ENCODE measurements around the gene MAP2K3. TPM values are rescaled to one million over a fixed set of nuclear protein-coding genes. Genes with fewer than 3 reads are reported as not detected.

Gene MAP2K3
- total RNA-seq, 2 experiments from 2014 or later = 53.6 to 56.8 TPM

DNA sequence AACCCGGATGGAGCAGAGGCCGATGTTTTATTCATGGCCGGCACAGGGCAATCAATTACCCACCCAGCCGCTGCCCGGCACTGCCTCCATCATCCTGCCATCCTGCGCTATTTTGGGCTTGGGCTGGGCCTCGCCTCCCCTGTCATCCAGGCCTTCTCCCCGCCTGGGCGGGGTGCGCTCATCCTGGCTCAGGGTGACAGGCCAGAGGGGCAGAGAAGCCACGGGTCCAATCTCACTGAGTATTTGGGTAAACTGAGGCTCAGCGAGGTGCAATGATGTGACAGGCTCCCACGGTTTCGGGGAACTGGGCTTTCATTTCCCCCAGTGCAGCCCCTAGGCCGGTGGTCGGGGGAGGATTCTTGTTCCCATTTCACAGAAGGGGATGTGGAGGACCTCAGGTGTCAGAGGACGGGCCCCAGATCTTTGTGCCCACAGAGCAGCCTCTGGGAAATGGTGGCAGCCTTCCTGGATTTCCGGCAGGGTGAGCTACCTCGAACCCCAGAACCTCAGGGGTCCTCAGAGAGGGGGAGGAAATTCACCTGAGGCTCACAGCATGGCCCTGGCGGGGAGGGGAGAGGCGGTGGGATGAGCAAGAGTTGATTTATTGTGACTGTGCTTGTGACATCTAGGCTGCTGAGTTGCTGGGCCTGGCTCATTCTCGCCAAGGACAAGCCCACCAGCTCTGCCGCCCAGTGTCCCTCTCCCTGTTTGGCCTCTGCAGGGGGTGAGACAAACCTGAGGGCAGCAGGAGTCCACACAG is 67.9 kb downstream of the MAP2K3 start:
- Mint-ChIP-seq H3K27ac (no peak overlapping the region), H3K27me3 (no peaks in the 10 kb centered on the region), H3K4me1 (peaks cover 1% of the 10 kb centered on the region), H3K4me3 (no peak overlapping the region), H3K9me3 (no peaks in the 10 kb centered on the region), H3K36me3 (no peaks in the 10 kb centered on the region)
- DNase-seq (peak; percentile 16), ATAC-seq (ENCODE audit: low read depth) (no peak)
- POLR2A ChIA-PET = no interaction called here

DNA sequence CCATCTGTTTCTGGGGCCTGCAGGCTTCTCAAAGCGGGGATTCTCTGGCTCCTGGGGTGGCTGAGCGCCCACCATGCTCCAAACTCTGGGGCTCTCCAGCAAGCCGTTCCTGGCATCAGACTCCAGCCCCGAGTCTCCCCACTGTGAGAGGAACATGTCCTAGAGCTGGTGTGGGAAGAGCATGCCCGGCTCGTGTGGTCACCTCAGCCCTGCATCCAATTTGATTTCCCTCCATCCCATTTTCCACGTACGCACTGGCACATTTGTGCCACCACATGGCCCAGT is 68.4 kb downstream of the MAP2K3 start:
- Mint-ChIP-seq H3K9me3 (no peaks in the 10 kb centered on the region), H3K4me1 (peaks cover 1% of the 10 kb centered on the region), H3K27me3 (no peaks in the 10 kb centered on the region), H3K27ac (no peak overlapping the region), H3K4me3 (no peak overlapping the region), H3K36me3 (no peaks in the 10 kb centered on the region)
- no peak for ATAC-seq (ENCODE audit: low read depth)
- peak; percentile 7 for DNase-seq
- POLR2A ChIA-PET = no interaction called here

DNA sequence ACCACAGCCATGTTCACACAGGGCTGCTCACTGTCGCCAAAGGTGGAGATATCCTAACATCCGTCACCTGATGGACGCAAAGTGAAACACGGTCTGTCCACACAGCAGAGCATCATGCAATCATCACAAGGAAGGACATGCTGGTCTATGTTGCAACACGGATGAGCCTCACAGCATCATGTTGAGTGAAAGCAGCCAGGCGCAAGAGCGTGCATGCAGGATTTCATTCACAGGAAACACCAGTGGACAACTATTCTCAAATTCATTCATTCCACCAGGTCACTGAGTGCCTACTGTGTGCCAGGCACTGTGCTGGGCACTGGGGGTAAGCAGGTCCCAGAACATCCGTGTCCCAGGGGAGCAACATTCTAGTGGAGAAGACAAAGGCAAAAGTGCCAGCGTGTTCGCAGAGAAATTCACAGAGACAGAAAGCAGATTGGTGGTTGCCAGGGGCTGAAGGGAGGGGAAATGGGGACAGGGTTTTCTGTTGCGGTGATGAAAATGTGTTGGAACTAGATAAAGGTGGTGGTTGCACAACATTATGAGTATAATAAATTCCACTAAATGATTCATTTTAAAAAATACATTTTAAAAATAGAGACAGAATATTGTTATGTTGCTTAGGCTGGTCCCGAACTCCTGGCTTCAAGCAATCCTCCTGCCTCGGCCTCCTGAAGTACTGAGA is 69.0 kb downstream of the MAP2K3 start:
- Mint-ChIP-seq H3K27me3 (no peaks in the 10 kb centered on the region), H3K4me3 (no peak overlapping the region), H3K36me3 (no peaks in the 10 kb centered on the region), H3K27ac (no peak overlapping the region), H3K4me1 (no peaks in the 10 kb centered on the region), H3K9me3 (no peaks in the 10 kb centered on the region)
- DNase-seq = peak; percentile 4
- POLR2A ChIA-PET = no interaction called here
- ATAC-seq (ENCODE audit: low read depth) = no peak

DNA sequence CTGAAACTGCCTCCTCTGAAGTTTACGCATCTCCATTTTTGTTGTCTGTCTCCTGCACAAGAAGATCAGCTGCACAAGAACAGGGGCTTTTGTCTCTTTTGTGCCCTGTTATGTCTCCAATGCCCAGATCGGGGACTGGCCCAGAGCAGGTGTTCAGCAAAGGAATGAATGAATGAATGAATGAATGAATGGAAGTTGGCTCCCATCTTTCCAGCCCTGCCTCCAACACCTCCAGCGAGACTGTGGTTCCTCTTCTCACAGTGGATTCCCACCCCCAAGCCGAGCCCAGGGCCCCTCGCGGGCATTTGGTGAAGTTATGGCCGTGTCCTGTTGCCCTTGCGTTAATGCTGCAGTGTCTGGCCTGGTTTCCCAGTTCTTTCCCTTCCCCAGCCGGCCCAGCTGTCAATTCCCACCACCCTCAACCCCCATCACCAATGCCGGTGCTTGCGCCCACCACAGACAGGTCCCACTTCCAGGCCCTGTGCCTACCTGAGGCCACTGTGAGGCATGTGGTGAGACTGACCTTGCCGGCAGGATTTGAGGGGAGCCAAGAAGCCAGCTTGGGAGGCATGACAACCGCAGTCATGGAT is 70.4 kb downstream of the MAP2K3 start:
- Mint-ChIP-seq H3K27ac (no peak overlapping the region), H3K9me3 (no peaks in the 10 kb centered on the region), H3K4me3 (no peak overlapping the region), H3K4me1 (no peaks in the 10 kb centered on the region), H3K36me3 (no peaks in the 10 kb centered on the region), H3K27me3 (no peaks in the 10 kb centered on the region)
- no peak for DNase-seq
- ATAC-seq (ENCODE audit: low read depth) = no peak
- POLR2A ChIA-PET = no interaction called here

DNA sequence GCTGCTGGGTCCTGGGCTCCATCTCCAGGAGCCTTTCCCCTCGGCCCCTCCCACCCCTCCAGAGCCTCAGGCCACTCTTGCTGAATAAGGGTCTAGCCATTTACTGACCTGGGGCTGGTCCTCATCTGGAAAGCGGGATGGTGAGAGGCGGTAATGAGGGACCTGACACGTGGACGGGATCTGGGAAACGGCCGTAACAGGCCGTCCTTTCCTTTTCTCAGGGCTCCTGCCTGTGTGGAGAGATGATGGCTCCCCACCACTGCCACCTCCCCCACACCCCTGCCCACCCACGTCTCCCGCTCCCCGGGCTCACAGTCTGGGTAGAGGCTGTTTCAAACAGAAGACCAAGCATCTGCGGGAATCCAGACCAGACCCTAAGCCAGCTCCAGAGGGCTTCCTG is 71.1 kb downstream of the MAP2K3 start:
- ATAC-seq (ENCODE audit: low read depth) (no peak), DNase-seq (no peak)
- no peaks in the 10 kb centered on the region for H3K36me3 Mint-ChIP-seq
- no peak overlapping the region for H3K4me3 Mint-ChIP-seq
- no peaks in the 10 kb centered on the region for H3K27me3 Mint-ChIP-seq
- POLR2A ChIA-PET = no interaction called here
- no peaks in the 10 kb centered on the region for H3K9me3 Mint-ChIP-seq
- no peaks in the 10 kb centered on the region for H3K4me1 Mint-ChIP-seq
- H3K27ac Mint-ChIP-seq = no peak overlapping the region

DNA sequence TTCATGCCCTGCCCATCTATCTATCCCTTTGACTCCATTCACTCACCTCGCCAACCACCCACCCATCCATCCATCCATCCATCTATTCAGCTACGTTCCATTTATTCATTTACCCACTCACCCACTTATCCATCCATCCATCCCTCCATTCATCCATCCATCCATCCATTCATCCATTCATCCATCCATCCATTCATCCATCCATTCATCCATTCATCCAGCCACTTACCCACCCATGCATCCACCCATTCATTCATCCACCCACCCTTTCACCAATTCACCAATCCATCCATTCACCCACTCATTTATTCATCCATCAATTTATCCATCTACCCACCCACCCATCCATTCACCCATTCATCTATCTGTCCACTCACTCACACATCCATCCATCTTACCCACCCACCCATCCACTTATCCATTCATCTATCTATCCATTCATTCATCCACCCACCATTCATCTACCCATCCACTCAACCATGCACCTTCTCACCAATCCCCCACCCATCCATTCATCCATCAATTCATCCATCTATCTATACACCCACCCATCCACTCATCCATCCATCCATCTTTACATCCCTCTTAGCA is 72.1 kb downstream of the MAP2K3 start:
- H3K4me3 Mint-ChIP-seq = no peak overlapping the region
- H3K27me3 Mint-ChIP-seq = no peaks in the 10 kb centered on the region
- no peaks in the 10 kb centered on the region for H3K9me3 Mint-ChIP-seq
- no peak for DNase-seq
- no peak overlapping the region for H3K27ac Mint-ChIP-seq
- H3K4me1 Mint-ChIP-seq = no peaks in the 10 kb centered on the region
- no peaks in the 10 kb centered on the region for H3K36me3 Mint-ChIP-seq
- no peak for ATAC-seq (ENCODE audit: low read depth)
- POLR2A ChIA-PET = no interaction called here

DNA sequence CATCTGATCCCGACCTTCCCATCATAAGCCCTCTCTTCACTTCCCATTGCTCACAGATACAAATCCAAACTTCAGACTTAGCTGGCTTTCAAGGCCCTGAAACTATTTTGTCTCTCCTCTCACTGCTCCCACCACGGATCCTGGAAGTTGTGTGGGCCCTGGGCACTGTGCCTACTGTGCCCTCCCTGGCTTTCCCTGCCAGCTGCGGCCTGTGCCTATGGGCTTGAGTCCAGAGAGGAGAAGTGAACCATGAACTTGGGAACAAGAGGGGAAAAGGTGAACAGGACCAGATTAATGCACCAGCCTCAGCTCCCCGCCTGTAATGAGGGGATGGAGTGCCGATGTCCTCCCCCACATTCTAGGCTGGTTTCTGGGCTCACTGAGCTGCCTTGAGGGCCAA is 72.8 kb downstream of the MAP2K3 start:
- no peak overlapping the region for H3K27ac Mint-ChIP-seq
- H3K9me3 Mint-ChIP-seq = no peaks in the 10 kb centered on the region
- H3K36me3 Mint-ChIP-seq = no peaks in the 10 kb centered on the region
- no peaks in the 10 kb centered on the region for H3K27me3 Mint-ChIP-seq
- no peak for ATAC-seq (ENCODE audit: low read depth)
- no peak for DNase-seq
- H3K4me1 Mint-ChIP-seq = no peaks in the 10 kb centered on the region
- H3K4me3 Mint-ChIP-seq = no peak overlapping the region
- POLR2A ChIA-PET = no interaction called here

DNA sequence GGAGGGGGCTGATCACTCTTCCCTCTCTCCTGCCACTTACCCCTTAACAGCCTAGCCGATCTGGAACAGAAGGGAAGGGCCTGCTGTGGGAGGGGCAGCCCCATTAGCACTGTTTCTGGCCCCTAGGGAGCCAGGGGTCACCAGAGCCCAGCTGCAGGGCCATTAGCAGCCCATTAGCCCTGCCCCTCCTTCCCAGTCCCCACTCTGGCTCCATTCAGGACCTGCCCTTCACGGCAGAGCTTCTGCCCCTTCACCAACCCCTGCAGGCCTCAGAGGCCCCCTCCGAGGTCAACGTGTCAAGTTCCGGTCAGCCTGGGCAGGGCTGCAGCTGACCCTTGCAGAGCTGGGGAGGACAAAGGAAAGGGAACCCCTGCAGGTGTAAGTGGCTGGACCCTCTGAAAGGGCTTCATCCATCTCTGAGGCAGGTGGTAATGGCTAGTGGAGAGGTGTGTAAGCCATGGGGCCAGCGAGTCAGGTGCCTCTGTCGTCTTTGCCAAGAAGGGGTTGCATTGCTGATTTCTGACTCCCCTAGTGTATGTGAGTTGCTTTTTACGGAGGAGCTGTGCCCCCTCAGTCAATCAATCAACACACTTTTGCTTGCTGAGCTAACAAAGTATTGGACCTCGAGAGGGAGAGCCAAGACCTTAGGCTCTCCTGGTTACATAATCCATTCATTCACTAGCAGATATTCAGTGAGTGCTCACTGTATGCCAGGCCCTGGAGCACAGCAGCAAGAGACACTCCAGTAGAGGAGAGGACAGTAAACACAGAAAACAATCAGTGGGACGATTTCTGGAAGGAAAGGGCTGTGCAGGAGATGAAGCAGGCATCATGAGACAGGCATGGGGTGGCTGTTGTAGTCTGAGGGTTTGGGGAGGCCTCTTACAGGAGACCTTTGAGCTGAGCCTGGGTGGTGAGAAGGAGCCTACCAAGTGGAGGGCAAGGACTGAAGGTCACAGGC is 73.5 kb downstream of the MAP2K3 start:
- Mint-ChIP-seq H3K27ac (no peak overlapping the region), H3K4me3 (no peak overlapping the region), H3K36me3 (no peaks in the 10 kb centered on the region), H3K27me3 (no peaks in the 10 kb centered on the region), H3K4me1 (no peaks in the 10 kb centered on the region), H3K9me3 (no peaks in the 10 kb centered on the region)
- POLR2A ChIA-PET = no interaction called here
- ATAC-seq (ENCODE audit: low read depth) = no peak
- no peak for DNase-seq

DNA sequence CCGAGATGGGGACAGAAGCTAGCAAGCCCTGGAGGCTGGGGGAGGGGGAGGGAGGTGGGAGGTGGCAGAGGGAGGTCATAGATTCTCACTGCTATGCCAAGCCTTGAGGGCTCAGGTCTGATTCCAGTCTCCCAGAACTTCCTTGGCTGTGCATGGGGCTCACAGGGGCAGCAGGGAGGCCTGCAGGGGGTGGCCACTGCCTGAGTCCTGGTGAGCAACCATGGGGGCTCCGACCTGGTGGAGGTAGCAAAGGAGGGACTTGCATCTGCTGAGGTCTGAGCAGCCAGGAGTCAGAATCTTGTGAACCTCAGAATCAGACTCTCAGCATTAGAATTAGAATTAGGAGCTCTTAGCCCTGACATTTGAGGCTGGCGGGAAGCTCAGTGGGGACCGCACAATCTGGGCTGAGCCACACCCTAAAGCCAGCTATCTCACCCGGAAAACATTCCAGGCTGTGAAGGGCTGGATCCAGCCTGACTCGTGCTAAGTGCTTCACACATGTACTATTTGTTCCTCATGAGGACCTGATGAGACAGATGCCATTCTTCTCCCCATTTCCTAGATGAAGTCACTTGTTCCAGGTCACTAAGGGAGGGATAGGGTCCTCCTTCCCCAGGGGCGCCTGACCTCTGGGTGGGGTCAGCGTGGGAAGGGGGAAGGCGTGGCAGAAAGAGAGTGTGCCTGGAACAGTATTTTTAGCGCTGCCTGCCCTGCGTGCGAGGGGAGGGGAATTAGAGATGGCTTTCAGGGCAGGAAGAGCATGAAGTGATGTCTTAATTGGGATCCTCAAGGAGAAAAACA is 74.4 kb downstream of the MAP2K3 start:
- no peak overlapping the region for H3K27ac Mint-ChIP-seq
- ATAC-seq (ENCODE audit: low read depth) = no peak
- H3K4me1 Mint-ChIP-seq = no peaks in the 10 kb centered on the region

DNA sequence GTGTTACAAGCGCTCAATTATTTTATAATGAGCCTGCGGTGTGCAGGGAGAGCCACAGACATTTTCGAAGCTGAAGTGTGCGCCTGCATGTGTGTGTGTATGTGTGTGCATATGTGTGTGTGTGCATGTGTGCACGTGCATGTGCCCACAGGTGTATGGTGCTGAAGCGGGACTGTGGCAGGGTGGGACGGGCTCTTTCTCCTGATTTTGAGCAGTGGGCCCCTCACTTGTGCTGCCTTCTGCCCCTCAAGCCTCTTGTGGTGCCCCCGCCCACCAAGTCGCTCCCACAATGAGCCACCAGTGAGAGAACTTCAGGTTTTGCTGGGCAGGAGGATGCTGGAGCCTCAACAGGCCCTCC is 75.0 kb downstream of the MAP2K3 start:
- no peak overlapping the region for H3K27ac Mint-ChIP-seq
- DNase-seq (no peak), ATAC-seq (ENCODE audit: low read depth) (no peak)
- H3K36me3 Mint-ChIP-seq = no peaks in the 10 kb centered on the region
- POLR2A ChIA-PET = no interaction called here
- H3K9me3 Mint-ChIP-seq = no peaks in the 10 kb centered on the region
- H3K4me1 Mint-ChIP-seq = no peaks in the 10 kb centered on the region
- no peaks in the 10 kb centered on the region for H3K27me3 Mint-ChIP-seq
- no peak overlapping the region for H3K4me3 Mint-ChIP-seq

More for the DNA sequence above, 74.4 kb downstream of the MAP2K3 start:
- H3K9me3 Mint-ChIP-seq = no peaks in the 10 kb centered on the region
- POLR2A ChIA-PET = no interaction called here
- no peaks in the 10 kb centered on the region for H3K27me3 Mint-ChIP-seq
- no peak for DNase-seq
- no peak overlapping the region for H3K4me3 Mint-ChIP-seq
- H3K36me3 Mint-ChIP-seq = no peaks in the 10 kb centered on the region

DNA sequence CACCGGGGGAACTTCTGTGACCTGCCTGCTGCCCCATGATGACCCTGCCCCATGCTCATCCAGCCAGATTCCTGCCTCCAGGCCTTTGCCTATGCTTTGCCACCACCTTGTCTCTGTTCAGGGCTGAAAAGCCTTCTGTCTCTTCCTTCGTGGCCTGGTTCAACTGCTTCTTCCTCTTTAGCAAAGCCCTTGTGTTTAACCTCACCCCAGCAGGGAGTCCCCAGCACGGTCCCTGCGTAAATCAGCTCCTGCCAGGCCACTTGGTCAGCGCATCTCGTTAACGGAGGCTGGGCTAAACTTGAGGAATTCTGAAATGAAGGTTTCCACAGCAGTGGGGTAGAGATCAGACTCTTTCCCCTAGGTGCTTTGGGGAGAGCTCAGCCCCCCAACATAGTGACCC is 75.5 kb downstream of the MAP2K3 start:
- DNase-seq (no peak), ATAC-seq (ENCODE audit: low read depth) (no peak)
- Mint-ChIP-seq H3K4me3 (no peak overlapping the region), H3K4me1 (no peaks in the 10 kb centered on the region), H3K9me3 (no peaks in the 10 kb centered on the region), H3K27ac (no peak overlapping the region), H3K27me3 (no peaks in the 10 kb centered on the region), H3K36me3 (no peaks in the 10 kb centered on the region)
- POLR2A ChIA-PET = no interaction called here

DNA sequence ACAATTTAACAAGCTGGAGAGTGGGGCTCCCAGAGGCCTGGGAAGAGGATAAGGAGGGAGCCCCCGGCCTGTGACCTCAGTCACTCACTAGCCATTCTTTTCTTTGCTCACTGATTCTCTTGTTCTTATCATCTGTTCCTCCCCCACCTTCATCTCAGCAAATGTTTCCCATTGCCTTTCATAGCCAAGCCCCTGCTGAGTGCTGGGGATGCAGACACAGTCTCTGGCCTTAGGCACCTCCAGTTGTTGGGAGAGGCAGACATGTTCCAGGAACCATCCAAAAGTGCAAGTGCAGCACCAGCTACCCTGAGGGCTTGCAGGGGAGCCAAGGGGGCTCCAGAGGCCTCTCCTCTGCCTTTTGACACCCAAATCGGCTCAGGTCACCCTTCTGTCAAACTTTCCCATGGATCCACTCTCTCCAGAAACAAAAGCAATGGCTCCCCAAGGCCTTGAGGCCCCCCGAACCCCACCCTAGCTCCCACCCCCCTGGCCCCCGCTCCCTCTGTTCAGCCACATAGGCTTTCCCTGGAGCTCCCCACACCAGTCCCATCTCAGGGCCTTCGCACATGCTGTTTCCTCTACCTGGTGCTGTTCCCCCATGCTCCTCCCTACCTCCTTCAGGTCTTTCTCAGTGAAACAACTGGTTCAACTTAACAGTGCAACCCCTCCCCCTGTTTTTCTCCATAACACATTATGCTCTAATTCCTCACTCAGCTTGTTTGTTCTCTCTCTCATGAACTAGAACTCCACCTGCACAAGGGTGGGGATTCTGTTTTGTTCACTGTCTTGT is 76.7 kb downstream of the MAP2K3 start:
- H3K4me1 Mint-ChIP-seq = no peaks in the 10 kb centered on the region

More for the DNA sequence above, 76.7 kb downstream of the MAP2K3 start:
- no peaks in the 10 kb centered on the region for H3K27me3 Mint-ChIP-seq
- ATAC-seq (ENCODE audit: low read depth) = no peak
- no peak for DNase-seq
- POLR2A ChIA-PET = no interaction called here
- no peaks in the 10 kb centered on the region for H3K36me3 Mint-ChIP-seq
- no peak overlapping the region for H3K4me3 Mint-ChIP-seq
- no peak overlapping the region for H3K27ac Mint-ChIP-seq
- no peaks in the 10 kb centered on the region for H3K9me3 Mint-ChIP-seq

All from activated naive CD8-positive, alpha-beta T cell treated with anti-CD3 and anti-CD28 coated beads, Interleukin-2, amount 10 ng/mL, durations not matched to agents 7 days and 5 days (primary cell).